ENCODE data around the gene LSM6.

- no peak for TF ChIP-seq CTCF (IDR thresholded peaks at IDR 0.05)
- TF ChIP-seq POLR2A (IDR thresholded peaks at IDR 0.05) = no peak
Measured at GRCh38 chr4:146179784-146180370, 4.4 kb downstream of the LSM6 start.

Measured in heart left ventricle (tissue), 13 donors.